Endothelial cell of umbilical vein (primary cell): ENCODE data around the gene SREBF1. TPM values are rescaled to one million over a fixed set of nuclear protein-coding genes. Genes with fewer than 3 reads are reported as not detected.

Experiments used
- BruUV-seq: library from RNA; stranded (reverse); fragments of 400-500 nt; replicated peaks from 2 replicates; lab custom pipeline; 2021; lab: Mats Ljungman, UMichigan
- CTCF ChIA-PET: fragments of 300-600, 350-600 bp; sonication (Branson Sonifier 250); formaldehyde crosslinking; loops from one replicate; lab custom pipeline; 2021; ENCODE audit warnings: antibody characterized with exemption, inconsistent platforms; lab: Charles Lee
- POLR2A ChIA-PET: fragments of 300-600, 350-600 bp; sonication (Branson Sonifier 250); formaldehyde crosslinking; loops from one replicate; lab custom pipeline; 2021; ENCODE audit warnings: antibody characterized with exemption, inconsistent platforms; lab: Charles Lee
- DNase-seq: peaks from one replicate; pipeline ENCODE4 v3.0.0-alpha.2; 2011; ENCODE audit warnings: low read depth, low spot score
- FAIRE-seq: peaks from 2 replicates; lab custom pipeline; 2011; peaks lifted over from hg19 to GRCh38; lab: Jason Lieb, UNC
- H2AFZ ChIP-seq: 2 replicates; pipeline ENCODE4 v1.6.0; 2012; ENCODE audit warnings: low read depth, low read length, control low read depth, inconsistent platforms
- H3K27ac ChIP-seq: 2 replicates; pipeline ENCODE4 v1.5.1; 2011; ENCODE audit warnings: low read depth, mild to moderate bottlenecking, control low read depth, low read length, moderate library complexity; ENCODE audit not compliant: insufficient read depth
- H3K27me3 ChIP-seq, 2 experiments: 2 replicates each; pipeline versions ENCODE4 v1.6.0 to v1.6.1; 2011; ENCODE audit warnings: low read length in 2 of 2, mixed read lengths in 1 of 2; ENCODE audit not compliant: control insufficient read depth in 2 of 2, insufficient read depth in 2 of 2
- H3K36me3 ChIP-seq, 2 experiments: 2 replicates in 1 of 2; 3 replicates in 1 of 2; pipeline ENCODE4 v1.5.1; 2011; ENCODE audit warnings: low read length in 2 of 2, mild to moderate bottlenecking in 1 of 2, moderate library complexity in 1 of 2; ENCODE audit not compliant: control insufficient read depth in 2 of 2, insufficient read depth in 2 of 2; ENCODE audit errors: extremely low read depth in 1 of 2
- H3K4me1 ChIP-seq: 3 replicates; pipeline ENCODE4 v1.5.1; 2011; ENCODE audit warnings: mild to moderate bottlenecking, low read length; ENCODE audit not compliant: control insufficient read depth, insufficient read depth; ENCODE audit errors: extremely low read depth
- H3K4me2 ChIP-seq: 2 replicates; pipeline ENCODE4 v1.6.1; 2011; ENCODE audit warnings: low read length, control low read depth, mixed read lengths; ENCODE audit not compliant: insufficient read depth
- H3K4me3 ChIP-seq, 3 experiments: fragments of 200-600 bp in 1 of 3; sonication (generic), shearing (Covaris generic) in 1 of 3; replicated peaks in 1 of 3; 2 replicates each; pipeline ENCODE4 v1.5.1; 2011 to 2016; ENCODE audit warnings: control low read depth in 3 of 3, low read length in 3 of 3, mild to moderate bottlenecking in 2 of 3, inconsistent platforms in 1 of 3, low read depth in 1 of 3, moderate library complexity in 1 of 3; ENCODE audit not compliant: insufficient read depth in 1 of 3
- H3K79me2 ChIP-seq: 2 replicates; pipeline ENCODE4 v1.6.0; 2012; ENCODE audit warnings: low read length, inconsistent platforms; ENCODE audit not compliant: control insufficient read depth, insufficient read depth
- H3K9ac ChIP-seq: replicated peaks from 2 replicates; pipeline ENCODE3; 2011; ENCODE audit warnings: low read length, control low read depth; ENCODE audit not compliant: insufficient read depth; ENCODE audit errors: extremely low read depth
- H3K9me1 ChIP-seq: replicated peaks from 3 replicates; pipeline ENCODE4 v1.6.0; 2011; ENCODE audit warnings: mild to moderate bottlenecking, low read length; ENCODE audit not compliant: control insufficient read depth, insufficient read depth; ENCODE audit errors: extremely low read depth
- H3K9me3 ChIP-seq: replicated peaks from 2 replicates; pipeline ENCODE4 v1.5.1; 2012; ENCODE audit warnings: low read length, inconsistent platforms; ENCODE audit not compliant: control insufficient read depth, insufficient read depth
- H4K20me1 ChIP-seq: replicated peaks from 2 replicates; pipeline ENCODE3; 2011; ENCODE audit warnings: mild to moderate bottlenecking, low read length; ENCODE audit not compliant: control insufficient read depth, insufficient read depth; ENCODE audit errors: extremely low read depth
- CTCF ChIP-seq, 2 donors: IDR thresholded peaks; 1 replicate in 1 of 2; 2 replicates in 1 of 2; pipeline ENCODE4 v1.5.1; 2011; ENCODE audit warnings: low read length in 2 of 2, mild to moderate bottlenecking in 2 of 2, moderate library complexity in 2 of 2, control low read depth in 1 of 2, inconsistent platforms in 1 of 2, low read depth in 1 of 2; ENCODE audit not compliant: insufficient read depth in 1 of 2; ENCODE audit errors: extremely low read depth in 1 of 2
- FOS ChIP-seq: IDR thresholded peaks from 2 replicates; pipeline ENCODE4 v1.6.1; 2011; ENCODE audit warnings: mild to moderate bottlenecking, low read length, moderate library complexity, borderline replicate concordance; ENCODE audit not compliant: insufficient read depth
- GATA2 ChIP-seq: IDR thresholded peaks from 2 replicates; pipeline ENCODE4 v1.7.0; 2011; ENCODE audit warnings: low read depth, mild to moderate bottlenecking, moderate library complexity, mixed read lengths, low read length; ENCODE audit not compliant: insufficient read length, insufficient read depth
- JUN ChIP-seq: IDR thresholded peaks from 2 replicates; pipeline ENCODE4 v1.6.1; 2011; ENCODE audit warnings: borderline replicate concordance, low read depth; ENCODE audit not compliant: insufficient read length, insufficient read depth
- MYC ChIP-seq: IDR thresholded peaks from one replicate; pipeline ENCODE4 v1.6.1; 2011; ENCODE audit warnings: mild to moderate bottlenecking, low read depth, low read length
- POLR2A ChIP-seq: IDR thresholded peaks from 2 replicates; pipeline ENCODE4 v1.6.1; 2012; ENCODE audit warnings: low read depth, mild to moderate bottlenecking, control low read depth, low read length
- POLR2AphosphoS5 ChIP-seq: IDR thresholded peaks from 2 replicates; pipeline ENCODE4 v1.6.1; 2012; ENCODE audit warnings: low read depth, mild to moderate bottlenecking, control low read depth, low read length, moderate library complexity; ENCODE audit not compliant: insufficient read depth
- dilution Hi-C: fragments of 300-500 bp; cut with MboI; formaldehyde crosslinking; loops from one replicate; pipeline ENCODE4 v1.15.0; 2019; ENCODE audit warnings: low sequenced_read_pairs; ENCODE audit not compliant: extremely low pct_ligation_motif_present
- intact Hi-C: fragments of 100-400 bp; cut with micrococcal nuclease; formaldehyde crosslinking; loops from one replicate; pipeline ENCODE4 v1.10.0; 2022
- polyA plus RNA-seq, 4 experiments: library from polyadenylated mRNA; depleted of rRNA in 3 of 4; stranded (reverse) in 3 of 4; unstranded in 1 of 4; fragments of >200 nt; gene quantifications; 2 replicates each; pipeline versions ENCODE4 v1.2.1 to v1.2.3, GENCODE V29; 2011 to 2012; ENCODE audit warnings: missing spikeins in 1 of 4
- total RNA-seq: library from RNA; stranded (reverse); gene quantifications from 2 replicates; pipeline ENCODE4 v1.2.3, GENCODE V29; 2021

SREBF1 gene
- total and polyA plus RNA-seq, 2 donors (not counting 3 experiments of a cell fraction or from before 2014, with no cell fraction given): 50.4 to 109 TPM

- Histone ChIP-seq H3K9me1 (no peaks in the 10 kb centered on the region), H3K79me2 (no peaks in the 10 kb centered on the region), H3K27ac (no peak overlapping the region), H3K27me3 (no peaks in the 10 kb centered on the region), H3K4me1 (peaks cover 29% of the 10 kb centered on the region), H3K4me2 (no peak overlapping the region), H4K20me1 (no peaks in the 10 kb centered on the region), H3K36me3 (peaks cover 0 to 11% of the 10 kb centered on the region in 2 experiments), H3K9ac (no peak overlapping the region), H3K9me3 (no peaks in the 10 kb centered on the region), H2AFZ (no peak overlapping the region), H3K4me3 (no peak overlapping the region)
- intact Hi-C loops: no loop called here
- ChIA-PET CTCF (interaction anchor here (0.8 to 3.2 kb wide), 3 partner anchors 10 to 41 kb away, joined by 3 to 9 read pairs (median 8); no protein-coding TSS in a partner anchor), POLR2A (no interaction called here)
- TF ChIP-seq MYC: no peak
- FAIRE-seq: no peak
- dilution Hi-C loops: loop anchor here (25.0 kb wide), 1 partner anchor 157 kb away; the partner anchor contains the start of genes ATPAF2 and GID4
- BruUV-seq: no TSS peak
- no peak for DNase-seq
These were observed 43.9 kb upstream of the SREBF1 start for GRCh38 chr17:17880577-17881196.

GRCh38 chr17:17877529-17878358, 41.0 kb upstream of the SREBF1 start:
- H3K4me2 ChIP-seq: peak overlapping the region; percentile 37
- peak overlapping the region in 1 of 3 experiments; percentile 4 for H3K4me3 ChIP-seq
- H3K36me3 ChIP-seq: peaks cover 0 to 5% of the 10 kb centered on the region in 2 experiments
- peak; percentile 3 for TF ChIP-seq JUN
- TF ChIP-seq POLR2A: peak; percentile 20
- TF ChIP-seq GATA2: peak; percentile 77
- no peak for TF ChIP-seq FOS
- peak; percentile 35 for TF ChIP-seq POLR2AphosphoS5
- TF ChIP-seq CTCF (IDR thresholded peaks at IDR 0.05; ENCODE audit: extremely low read depth in 1 of 2, insufficient read depth in 1 of 2, low read depth in 1 of 2, low read length in 2 of 2): peak in 1 of 2 donors; percentile 23
- no peaks in the 10 kb centered on the region for H3K9me1 ChIP-seq
- no peaks in the 10 kb centered on the region for H4K20me1 ChIP-seq
- ChIA-PET CTCF (interaction anchor here (0.8 to 2.7 kb wide), 15 partner anchors 8 to 236 kb away, joined by 3 to 24 read pairs (median 4); no protein-coding TSS in a partner anchor), POLR2A (no interaction called here)
- no peaks in the 10 kb centered on the region for H3K27me3 ChIP-seq
- no TSS peak for BruUV-seq
- H2AFZ ChIP-seq: peak overlapping the region; percentile 7
- no peaks in the 10 kb centered on the region for H3K79me2 ChIP-seq
- H3K4me1 ChIP-seq: peaks cover 29% of the 10 kb centered on the region
- dilution Hi-C loops: loop anchor here (25.0 kb wide), 1 partner anchor 160 kb away; the partner anchor contains the start of genes ATPAF2 and GID4
- no peaks in the 10 kb centered on the region for H3K9me3 ChIP-seq
- DNase-seq (peak; percentile 98), FAIRE-seq (peak; percentile 96)
- peak overlapping the region; percentile 81 for H3K27ac ChIP-seq
- H3K9ac ChIP-seq: peak overlapping the region; percentile 35
- intact Hi-C loops: loop anchor here (5.0 kb wide), 3 partner anchors 45 to 195 kb away; partner anchors contain the start of gene RAI1
